H9 (cell line): ENCODE measurements around the gene TMTC3. TPM values are rescaled to one million over a fixed set of nuclear protein-coding genes. Genes with fewer than 3 reads are reported as not detected.
A peak's percentile ranks its signal among the peaks of the same experiment; 100 is the strongest.

Experiments used
- DNase-seq: peaks from one replicate; pipeline ENCODE4 v3.0.0-alpha.2; 2017
- H2AFZ ChIP-seq: one replicate; pipeline ENCODE4 v1.6.1; 2013; ENCODE audit warnings: mild to moderate bottlenecking, low read length, control low read depth, moderate library complexity
- H2AK5ac ChIP-seq: 2 replicates; pipeline ENCODE4 v1.6.1; 2013; ENCODE audit warnings: low read length, control low read depth, mixed read lengths; ENCODE audit not compliant: insufficient read length
- H2BK120ac ChIP-seq: one replicate; pipeline ENCODE4 v1.6.1; 2013; ENCODE audit warnings: low read depth, mild to moderate bottlenecking, low read length, control low read depth, inconsistent platforms; ENCODE audit not compliant: poor library complexity, severe bottlenecking
- H2BK12ac ChIP-seq: 2 replicates; pipeline ENCODE4 v1.6.1; 2013; ENCODE audit warnings: low read length, control low read depth, mixed read lengths, low read depth; ENCODE audit not compliant: insufficient read length
- H2BK15ac ChIP-seq: 2 replicates; pipeline ENCODE4 v1.6.1; 2013; ENCODE audit warnings: low read depth, low read length, control low read depth
- H2BK20ac ChIP-seq: one replicate; pipeline ENCODE4 v1.6.1; 2013; ENCODE audit warnings: low read depth, mild to moderate bottlenecking, low read length, control low read depth, inconsistent platforms; ENCODE audit not compliant: poor library complexity, severe bottlenecking
- H2BK5ac ChIP-seq: 2 replicates; pipeline ENCODE4 v1.6.1; 2013; ENCODE audit warnings: low read length, control low read depth, mixed read lengths; ENCODE audit not compliant: insufficient read length
- H3K14ac ChIP-seq: 2 replicates; pipeline ENCODE4 v1.6.1; 2013; ENCODE audit warnings: low read length, control low read depth; ENCODE audit not compliant: insufficient read depth
- H3K18ac ChIP-seq: 2 replicates; pipeline ENCODE4 v1.6.1; 2013; ENCODE audit warnings: low read depth, mild to moderate bottlenecking, mixed read lengths, low read length, control low read depth; ENCODE audit not compliant: insufficient read length
- H3K23ac ChIP-seq: 2 replicates; pipeline ENCODE4 v1.6.1; 2013; ENCODE audit warnings: low read length, control low read depth, mixed read lengths, low read depth; ENCODE audit not compliant: insufficient read length
- H3K23me2 ChIP-seq: 2 replicates; pipeline ENCODE4 v1.6.1; 2013; ENCODE audit warnings: low read depth, mild to moderate bottlenecking, mixed read lengths, low read length, control low read depth; ENCODE audit not compliant: insufficient read length, poor library complexity, severe bottlenecking
- H3K27ac ChIP-seq: 2 replicates; pipeline ENCODE4 v1.5.1; 2013; ENCODE audit warnings: low read length, control low read depth, mixed read lengths, low read depth; ENCODE audit not compliant: insufficient read length
- H3K27me3 ChIP-seq: 2 replicates; pipeline ENCODE4 v1.6.1; 2013; ENCODE audit warnings: low read length, control low read depth, inconsistent platforms; ENCODE audit not compliant: insufficient read depth
- H3K4ac ChIP-seq: 2 replicates; pipeline ENCODE4 v1.6.1; 2013; ENCODE audit warnings: low read depth, mild to moderate bottlenecking, control low read depth, inconsistent platforms, low read length, moderate library complexity
- H3K4me1 ChIP-seq: 2 replicates; pipeline ENCODE4 v1.6.1; 2013; ENCODE audit warnings: low read length, control low read depth, inconsistent platforms; ENCODE audit not compliant: insufficient read depth
- H3K4me2 ChIP-seq: 2 replicates; pipeline ENCODE4 v1.6.1; 2013; ENCODE audit warnings: low read length, control low read depth, mixed read lengths; ENCODE audit not compliant: insufficient read length, insufficient read depth
- H3K56ac ChIP-seq: 2 replicates; pipeline ENCODE4 v1.6.1; 2013; ENCODE audit warnings: low read depth, mild to moderate bottlenecking, mixed read lengths, low read length, control low read depth; ENCODE audit not compliant: insufficient read length
- H3K79me1 ChIP-seq: 2 replicates; pipeline ENCODE4 v1.6.1; 2013; ENCODE audit warnings: low read depth, mild to moderate bottlenecking, moderate library complexity, low read length, control low read depth, inconsistent platforms; ENCODE audit not compliant: insufficient read depth, poor library complexity, severe bottlenecking
- H3K79me2 ChIP-seq: 2 replicates; pipeline ENCODE4 v1.6.1; 2013; ENCODE audit warnings: low read length, control low read depth, inconsistent platforms; ENCODE audit not compliant: insufficient read depth
- H3K9ac ChIP-seq: 2 replicates; pipeline ENCODE4 v1.6.1; 2013; ENCODE audit warnings: low read length, control low read depth, mixed read lengths; ENCODE audit not compliant: insufficient read length; ENCODE audit errors: extremely low read depth
- H3K9me3 ChIP-seq: one replicate; pipeline ENCODE4 v1.6.1; 2013; ENCODE audit warnings: low read depth, low read length, inconsistent platforms; ENCODE audit not compliant: control insufficient read depth
- H3T11ph ChIP-seq: one replicate; pipeline ENCODE4 v1.6.1; 2013; ENCODE audit warnings: mild to moderate bottlenecking, low read length, control low read depth, inconsistent platforms
- H4K20me1 ChIP-seq: one replicate; pipeline ENCODE4 v1.6.1; 2013; ENCODE audit not compliant: control insufficient read depth, insufficient read length, insufficient read depth
- H4K5ac ChIP-seq: 2 replicates; pipeline ENCODE4 v1.6.1; 2013; ENCODE audit warnings: low read depth, mild to moderate bottlenecking, mixed read lengths, low read length, control low read depth; ENCODE audit not compliant: insufficient read length
- H4K8ac ChIP-seq: replicated peaks from 2 replicates; pipeline ENCODE4 v1.6.1; 2013; ENCODE audit warnings: low read length, control low read depth, mixed read lengths, low read depth; ENCODE audit not compliant: insufficient read length
- H4K91ac ChIP-seq: 2 replicates; pipeline ENCODE4 v1.6.1; 2013; ENCODE audit warnings: low read depth, mild to moderate bottlenecking, moderate library complexity, mixed read lengths, low read length, control low read depth; ENCODE audit not compliant: insufficient read length
- H3K27ac Mint-ChIP-seq, 3 experiments: 2 replicates in 2 of 3; 3 replicates in 1 of 3; pipeline ENCODE4 v1.8.0; 2020 to 2021; ENCODE audit warnings: mixed read lengths in 3 of 3, mild to moderate bottlenecking in 1 of 3, moderate library complexity in 1 of 3
- H3K27me3 Mint-ChIP-seq: 2 replicates; pipeline ENCODE4 v1.8.0; 2021; ENCODE audit warnings: low read depth, mild to moderate bottlenecking, moderate library complexity, mixed read lengths
- H3K36me3 Mint-ChIP-seq, 3 experiments: 2 replicates in 2 of 3; 3 replicates in 1 of 3; pipeline ENCODE4 v1.8.0; 2020 to 2021; ENCODE audit warnings: low read depth in 3 of 3, mixed read lengths in 3 of 3; ENCODE audit not compliant: insufficient read depth in 1 of 3
- H3K4me1 Mint-ChIP-seq, 2 experiments: 2 replicates each; pipeline ENCODE4 v1.8.0; 2020; ENCODE audit warnings: mixed read lengths in 2 of 2
- H3K4me3 Mint-ChIP-seq, 2 experiments: 2 replicates in 1 of 2; 3 replicates in 1 of 2; pipeline ENCODE4 v1.8.0; 2020 to 2021; ENCODE audit warnings: mild to moderate bottlenecking in 2 of 2, mixed read lengths in 2 of 2, moderate library complexity in 1 of 2
- H3K9me3 Mint-ChIP-seq, 2 experiments: 2 replicates in 1 of 2; 3 replicates in 1 of 2; pipeline ENCODE4 v1.8.0; 2020; ENCODE audit warnings: mild to moderate bottlenecking in 2 of 2, mixed read lengths in 2 of 2, moderate library complexity in 1 of 2
- WGBS: extraction: QIAGEN DNeasy Blood & Tissue Kit; methylation state at CpG from one replicate; pipeline ENCODE4 v1.1.7; 2013; ENCODE audit warnings: missing lambda C conversion rate, low lambda C conversion rate, mixed read lengths; ENCODE audit not compliant: insufficient read length; ENCODE audit errors: extremely low coverage; 5-methylcytosine and 5-hydroxymethylcytosine counted together
- total RNA-seq: library from RNA; stranded (reverse); gene quantifications from 2 replicates; pipeline ENCODE4 v1.2.1, GENCODE V29; 2021
- TF ChIP-seq, protein P1 (sequence below): fragments of 200-600 bp; sonication (generic); conservative IDR thresholded peaks from 3 replicates; pipeline ENCODE4 v1.8.0; 2021; ENCODE audit warnings: antibody characterized with exemption, mild to moderate bottlenecking

TMTC3 gene
- total RNA-seq, 1 experiment from 2014 or later: 37.7 TPM

DNA sequence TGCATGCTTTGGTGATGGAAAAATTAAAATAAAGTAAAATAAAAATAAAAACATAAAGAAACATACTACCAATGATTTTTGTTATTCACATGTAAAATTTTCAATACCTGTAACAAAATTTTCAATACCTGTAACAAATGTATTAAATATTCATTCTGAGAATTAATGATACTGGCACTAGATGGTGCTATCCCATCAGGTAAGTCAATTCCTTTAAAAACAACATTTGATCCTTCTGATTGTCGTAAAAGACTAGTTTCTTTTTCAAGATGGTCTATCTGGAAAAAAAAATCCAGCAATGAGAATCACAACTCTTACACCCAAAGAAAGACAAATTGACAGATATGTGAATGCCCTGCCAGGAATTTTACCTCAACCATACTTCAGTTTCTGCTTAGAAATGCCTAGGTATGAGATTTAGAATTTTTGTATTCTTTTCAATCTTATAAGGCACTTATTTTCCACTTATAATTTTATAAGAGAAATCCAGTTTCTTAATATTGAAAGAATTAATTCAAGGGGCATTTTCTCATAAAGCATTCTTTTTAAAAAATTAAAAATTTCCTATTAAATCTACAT lies 30.9 kb upstream of the TMTC3 start:
- Histone ChIP-seq H2AK5ac (no peak overlapping the region), H4K20me1 (no peaks in the 10 kb centered on the region), H3K4me2 (no peak overlapping the region), H3K9ac (no peak overlapping the region), H3K18ac (no peak overlapping the region), H2BK20ac (no peak overlapping the region), H3K9me3 (no peaks in the 10 kb centered on the region), H3K27me3 (no peaks in the 10 kb centered on the region), H2BK120ac (no peak overlapping the region), H2BK12ac (no peak overlapping the region), H3K23me2 (no peaks in the 10 kb centered on the region), H3T11ph (no peak overlapping the region), H2BK5ac (no peak overlapping the region), H2BK15ac (no peak overlapping the region), H3K27ac (no peak overlapping the region), H4K91ac (no peak overlapping the region), H4K8ac (no peak overlapping the region), H3K23ac (no peak overlapping the region), H3K14ac (no peak overlapping the region), H3K4me1 (no peaks in the 10 kb centered on the region), H3K56ac (no peak overlapping the region), H2AFZ (no peak overlapping the region), H4K5ac (no peak overlapping the region), H3K4ac (no peak overlapping the region), H3K79me2 (no peaks in the 10 kb centered on the region), H3K79me1 (no peaks in the 10 kb centered on the region)
- Mint-ChIP-seq H3K36me3 (peaks cover 0 to 16% (median 14%) of the 10 kb centered on the region in 3 experiments; a peak in 4 of 7 replicates), H3K27ac (peak overlapping the region in 1 of 3 experiments; percentile 14; a peak in 1 of 7 replicates), H3K9me3 (no peaks in the 10 kb centered on the region), H3K4me3 (no peak overlapping the region), H3K27me3 (no peaks in the 10 kb centered on the region), H3K4me1 (no peaks in the 10 kb centered on the region)
- DNase-seq: no peak
- TF ChIP-seq, protein P1, sequence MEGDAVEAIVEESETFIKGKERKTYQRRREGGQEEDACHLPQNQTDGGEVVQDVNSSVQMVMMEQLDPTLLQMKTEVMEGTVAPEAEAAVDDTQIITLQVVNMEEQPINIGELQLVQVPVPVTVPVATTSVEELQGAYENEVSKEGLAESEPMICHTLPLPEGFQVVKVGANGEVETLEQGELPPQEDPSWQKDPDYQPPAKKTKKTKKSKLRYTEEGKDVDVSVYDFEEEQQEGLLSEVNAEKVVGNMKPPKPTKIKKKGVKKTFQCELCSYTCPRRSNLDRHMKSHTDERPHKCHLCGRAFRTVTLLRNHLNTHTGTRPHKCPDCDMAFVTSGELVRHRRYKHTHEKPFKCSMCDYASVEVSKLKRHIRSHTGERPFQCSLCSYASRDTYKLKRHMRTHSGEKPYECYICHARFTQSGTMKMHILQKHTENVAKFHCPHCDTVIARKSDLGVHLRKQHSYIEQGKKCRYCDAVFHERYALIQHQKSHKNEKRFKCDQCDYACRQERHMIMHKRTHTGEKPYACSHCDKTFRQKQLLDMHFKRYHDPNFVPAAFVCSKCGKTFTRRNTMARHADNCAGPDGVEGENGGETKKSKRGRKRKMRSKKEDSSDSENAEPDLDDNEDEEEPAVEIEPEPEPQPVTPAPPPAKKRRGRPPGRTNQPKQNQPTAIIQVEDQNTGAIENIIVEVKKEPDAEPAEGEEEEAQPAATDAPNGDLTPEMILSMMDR: peak; percentile 68
- WGBS: no CpG with 5 or more reads among the region's 1 CpG
